T47D (cell line): ENCODE results near the gene ZNF665.
"Not testable (repeated sequence)": the region's sequence is repeated elsewhere in the genome, so short reads cannot be mapped to it uniquely, and the experiment has no call there.

Experiments used
- DNase-seq, 2 experiments: peaks; one replicate each; pipeline versions ENCODE4 v3.0.0 to v3.0.0-alpha.2; 2011 to 2012; ENCODE audit warnings: low read depth in 1 of 2, low spot score in 1 of 2
- JUND ChIP-seq: IDR thresholded peaks from 2 replicates; pipeline ENCODE4 v1.6.1; 2012; ENCODE audit warnings: low read depth
- in situ Hi-C: cut with HindIII; loops from 2 replicates; pipeline ENCODE4 v1.10.0; 2016; ENCODE audit warnings: low sequenced_read_pairs, low pct_unique_long_range_greater_than_20kb

Gene ZNF665

GRCh38 chr19:53192771-53193534 is at the start of gene ZNF665:
Gene ZNF665, minus strand, starts transcription at chr19:53193358. Its CDS starts 10,460 bp downstream, at chr19:53182898.
- peak; percentile 26 to 92 for DNase-seq
- TF ChIP-seq JUND, result no peak
- in situ Hi-C loops, result no loop called here

DNA sequence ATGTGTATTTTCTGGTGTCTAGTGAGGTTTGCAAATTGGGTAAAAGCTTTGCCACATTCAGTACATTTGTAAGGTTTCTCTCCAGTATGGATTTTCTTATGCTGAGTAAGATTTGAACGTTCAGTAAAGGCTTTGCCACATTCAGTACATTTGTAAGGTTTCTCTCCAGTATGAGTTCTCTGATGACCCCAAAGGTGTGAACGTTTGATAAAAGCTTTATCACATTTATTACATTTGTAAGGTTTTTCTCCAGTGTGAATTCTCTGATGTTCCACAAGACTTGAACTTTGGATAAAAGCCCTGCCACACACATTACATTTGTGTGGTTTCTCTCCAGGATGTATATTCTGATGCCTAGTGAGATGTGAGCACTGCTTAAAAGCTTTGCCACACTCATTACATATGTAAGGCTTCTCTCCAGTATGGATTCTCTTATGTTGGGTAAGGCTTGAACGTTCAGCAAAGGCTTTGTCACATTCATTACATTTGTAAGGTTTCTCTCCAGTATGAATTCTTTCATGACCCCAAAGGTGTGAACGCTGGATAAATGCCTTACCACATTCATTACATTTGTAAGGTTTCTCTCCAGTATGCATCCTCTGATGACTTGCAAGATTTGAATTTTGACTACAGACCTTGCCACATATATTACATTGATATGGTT is 44.1 kb upstream of the ZNF665 start:
- in situ Hi-C loops, result no loop called here
- DNase-seq, result no peak
- TF ChIP-seq JUND, result no peak

- in situ Hi-C loops, result no loop called here
- TF ChIP-seq JUND, result no peak
- no peak for DNase-seq
Observed at GRCh38 chr19:53224606-53225005, 31.4 kb upstream of the ZNF665 start.

DNA sequence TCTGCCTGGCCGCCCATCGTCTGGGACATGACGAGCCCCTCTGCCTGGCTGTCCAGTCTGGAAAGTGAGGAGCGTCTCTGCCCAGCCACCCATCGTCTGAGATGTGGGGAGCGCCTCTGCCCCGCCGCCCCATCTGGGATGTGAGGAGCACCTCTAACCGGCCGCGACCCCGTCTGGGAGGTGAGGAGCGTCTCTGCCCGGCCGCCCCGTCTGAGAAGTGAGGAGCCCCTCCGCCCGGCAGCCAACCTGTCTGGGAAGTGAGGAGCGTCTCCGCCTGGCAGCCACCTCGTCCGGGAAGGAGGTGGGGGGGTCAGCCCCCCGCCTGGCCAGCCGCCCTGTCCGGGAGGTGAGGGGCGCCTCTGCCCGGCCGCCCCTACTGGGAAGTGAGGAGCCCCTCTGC is 29.6 kb upstream of the ZNF665 start:
- in situ Hi-C loops, DNase-seq: not testable (repeated sequence)

GRCh38 chr19:53212703-53213320 is 19.7 kb upstream of the ZNF665 start:
- DNase-seq, result no peak
- in situ Hi-C loops, result no loop called here
- TF ChIP-seq JUND, result no peak

DNA sequence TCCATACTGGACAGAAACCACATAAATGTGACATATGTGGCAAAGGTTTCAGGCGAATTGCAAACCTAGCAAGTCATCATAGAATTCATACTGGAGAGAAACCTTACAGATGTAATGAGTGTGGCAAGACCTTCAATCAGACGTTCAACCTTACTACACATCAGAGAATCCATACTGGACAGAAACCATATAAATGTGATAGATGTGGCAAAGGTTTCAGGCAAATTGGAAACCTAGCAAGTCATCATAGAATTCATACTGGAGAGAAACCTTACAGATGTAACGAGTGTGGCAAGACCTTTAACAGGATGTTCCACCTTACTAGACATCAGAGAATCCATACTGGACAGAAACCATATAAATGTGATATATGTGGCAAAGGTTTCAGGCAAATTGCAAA is 18.4 kb upstream of the ZNF665 start:
- DNase-seq, in situ Hi-C loops: not testable (repeated sequence)

GRCh38 chr19:53196777-53197396 is 3.7 kb upstream of the ZNF665 start:
- in situ Hi-C loops, result no loop called here
- no peak for TF ChIP-seq JUND
- DNase-seq, result peak; percentile 64 to 93

- DNase-seq, result peak; percentile 35 to 89
- in situ Hi-C loops, result no loop called here
- TF ChIP-seq JUND, result no peak
Observed at GRCh38 chr19:53195265-53195903, 2.2 kb upstream of the ZNF665 start.

GRCh38 chr19:53193535-53194222 is 521 bp upstream of the ZNF665 start:
- in situ Hi-C loops, result no loop called here
- no peak for DNase-seq
- TF ChIP-seq JUND, result no peak

DNA sequence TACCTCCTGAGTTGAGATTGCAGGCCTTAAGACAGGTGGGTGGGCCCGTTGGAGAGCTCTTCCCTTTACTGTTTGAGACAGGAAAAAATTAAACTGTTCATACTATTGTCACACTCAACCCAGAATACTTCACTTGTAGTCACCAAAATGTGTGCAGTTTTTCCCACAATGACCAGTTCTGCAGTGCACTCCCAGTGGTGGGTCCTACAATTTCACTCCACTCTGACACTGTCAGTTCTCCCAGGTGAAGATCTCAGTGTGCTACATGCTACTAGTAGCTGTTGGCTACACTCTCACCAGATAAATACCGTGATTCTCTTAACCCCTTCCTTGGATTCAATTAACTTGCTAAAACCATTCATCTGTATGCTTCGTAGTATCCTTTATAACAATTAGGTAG is 2.9 kb downstream of the ZNF665 start:
- in situ Hi-C loops, result no loop called here
- no peak for TF ChIP-seq JUND
- DNase-seq, result no peak

DNA sequence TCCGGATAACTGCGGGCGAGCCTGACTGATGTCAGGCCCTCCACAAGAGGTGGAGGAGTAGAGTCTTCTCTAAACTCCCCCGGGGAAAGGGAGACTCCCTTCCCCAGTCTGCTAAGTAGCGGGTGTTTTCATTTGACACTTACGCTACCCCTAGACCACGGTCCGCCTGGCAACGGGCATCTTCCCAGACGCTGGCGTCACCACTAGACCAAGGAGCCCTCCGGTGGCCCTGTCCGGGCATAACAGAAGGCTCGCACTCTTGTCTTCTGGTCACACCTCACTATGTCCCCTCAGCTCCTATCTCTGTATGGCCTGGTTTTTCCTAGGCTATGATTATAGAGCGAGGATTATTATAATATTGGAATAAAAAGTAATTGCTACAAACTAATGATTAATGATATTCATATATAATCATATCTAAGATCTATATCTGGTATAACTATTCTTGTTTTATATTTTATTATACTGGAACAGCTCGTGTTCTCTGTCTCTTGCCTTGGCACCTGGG is 3.4 kb downstream of the ZNF665 start:
- DNase-seq, in situ Hi-C loops: not testable (repeated sequence)

- in situ Hi-C loops, DNase-seq: not testable (repeated sequence)
Observed at GRCh38 chr19:53185155-53185882, 7.8 kb downstream of the ZNF665 start.
